NCI-H2107 treated with DMSO at 0.1 percent for 48 hours (cell line): ENCODE measurements around the gene TMEM198.

Source experiments
- DNase-seq: peaks from one replicate; lab custom pipeline; 2025; ENCODE audit not compliant: unreplicated experiment; lab: John Stamatoyannopoulos, UW

Gene TMEM198

DNA sequence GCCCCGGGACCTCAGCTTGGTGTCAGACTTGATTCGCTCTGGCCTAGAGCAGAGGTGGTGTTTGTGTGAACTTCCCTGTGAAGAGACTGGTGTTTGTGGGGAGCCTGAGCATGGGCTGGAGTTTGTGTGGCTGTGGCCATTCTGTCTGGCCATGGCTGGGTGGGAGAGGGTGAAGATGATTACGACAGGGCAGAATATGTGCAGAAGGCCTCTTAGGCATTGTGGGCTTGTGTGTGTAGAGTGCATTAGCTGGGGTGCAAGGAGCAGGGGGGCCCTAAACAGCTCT is 17.0 kb downstream of the TMEM198 start:
- no peak for DNase-seq

DNA sequence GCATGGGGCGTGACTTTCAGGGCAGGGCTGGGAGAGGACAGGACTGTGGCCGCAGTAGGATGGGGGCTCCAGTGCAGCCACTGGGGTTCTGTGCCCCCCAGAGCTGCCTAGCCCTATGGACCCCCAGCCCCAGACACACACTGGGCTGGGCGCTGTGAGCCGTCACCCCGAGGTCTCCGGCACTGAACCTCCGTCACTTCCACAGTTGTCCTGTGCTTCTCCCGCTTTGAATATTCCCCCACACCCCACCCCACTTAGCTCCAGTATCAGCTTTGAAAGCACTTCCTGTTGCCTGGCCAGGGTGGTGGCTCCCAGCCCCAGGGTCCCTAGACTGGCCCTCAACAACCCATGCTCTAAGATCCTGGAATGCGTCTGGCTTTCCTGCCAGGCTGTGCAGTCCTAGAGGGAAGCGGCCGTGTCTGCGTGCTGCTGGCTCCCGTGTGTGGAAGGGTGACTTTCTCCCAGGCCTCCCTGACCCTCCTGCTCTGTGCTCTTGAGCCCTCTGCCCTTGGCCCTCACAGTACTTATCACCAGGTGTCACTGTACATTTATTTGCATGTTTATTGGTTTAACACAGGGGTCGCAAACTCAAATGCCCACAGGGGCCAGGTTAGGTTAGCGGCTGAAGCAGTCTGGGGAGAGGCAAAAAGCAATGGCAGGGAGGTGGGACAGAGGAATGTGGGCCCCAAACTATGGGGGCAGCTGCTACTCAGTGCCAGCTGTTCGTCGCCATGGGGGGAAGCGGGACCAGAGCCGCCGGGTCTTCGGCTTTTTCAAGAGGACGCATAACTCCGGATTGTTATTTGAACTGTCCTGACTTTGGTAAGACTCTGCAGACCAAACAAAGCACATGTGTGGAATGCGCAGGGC is 17.6 kb downstream of the TMEM198 start:
- no peak for DNase-seq

DNA sequence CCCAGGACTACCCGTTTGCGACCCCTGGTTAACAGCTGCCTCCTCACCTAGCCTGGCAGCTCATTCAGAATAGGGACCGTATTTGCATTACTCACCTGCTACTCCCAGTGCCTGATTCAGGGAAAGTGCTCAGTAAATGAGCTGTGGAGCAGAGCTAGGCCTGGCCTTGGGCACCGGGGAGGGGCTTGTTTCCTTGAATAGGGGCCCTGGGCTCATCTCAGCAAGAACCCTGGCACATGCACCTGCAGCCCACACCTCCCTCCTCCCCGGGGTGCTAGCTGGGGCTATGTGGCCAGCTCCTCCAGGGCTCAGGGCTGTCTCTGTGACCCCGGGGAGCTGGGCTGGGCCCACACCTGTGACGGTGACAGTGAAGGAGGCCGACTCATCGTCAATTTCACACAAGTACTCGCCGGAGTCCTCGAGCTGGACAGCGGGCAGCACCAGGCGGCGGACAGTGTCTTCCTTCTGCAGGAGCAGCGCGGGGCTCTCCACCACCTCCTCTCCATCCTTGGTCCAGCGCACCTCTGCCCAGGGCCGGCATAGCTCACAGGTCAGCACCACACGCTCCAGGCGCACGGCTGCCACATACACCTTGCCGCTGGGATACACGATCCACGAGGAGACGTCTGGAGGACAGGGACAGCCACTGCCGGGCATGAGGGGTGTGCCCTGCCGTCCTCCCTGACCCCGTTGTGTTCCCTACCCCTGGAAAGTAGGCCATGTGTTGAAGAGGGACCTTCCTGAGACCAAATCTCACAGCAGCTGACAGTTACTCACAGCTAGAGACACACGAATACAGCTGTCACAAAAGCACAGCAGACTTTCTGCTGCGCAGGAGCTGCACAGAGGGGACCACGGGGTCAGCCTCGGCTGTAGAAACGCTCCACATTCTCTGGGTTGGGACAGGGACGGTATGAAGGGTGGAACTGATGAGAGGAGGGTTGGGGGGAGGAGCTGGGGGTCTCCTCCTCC is 18.5 kb downstream of the TMEM198 start:
- DNase-seq, result no peak

DNA sequence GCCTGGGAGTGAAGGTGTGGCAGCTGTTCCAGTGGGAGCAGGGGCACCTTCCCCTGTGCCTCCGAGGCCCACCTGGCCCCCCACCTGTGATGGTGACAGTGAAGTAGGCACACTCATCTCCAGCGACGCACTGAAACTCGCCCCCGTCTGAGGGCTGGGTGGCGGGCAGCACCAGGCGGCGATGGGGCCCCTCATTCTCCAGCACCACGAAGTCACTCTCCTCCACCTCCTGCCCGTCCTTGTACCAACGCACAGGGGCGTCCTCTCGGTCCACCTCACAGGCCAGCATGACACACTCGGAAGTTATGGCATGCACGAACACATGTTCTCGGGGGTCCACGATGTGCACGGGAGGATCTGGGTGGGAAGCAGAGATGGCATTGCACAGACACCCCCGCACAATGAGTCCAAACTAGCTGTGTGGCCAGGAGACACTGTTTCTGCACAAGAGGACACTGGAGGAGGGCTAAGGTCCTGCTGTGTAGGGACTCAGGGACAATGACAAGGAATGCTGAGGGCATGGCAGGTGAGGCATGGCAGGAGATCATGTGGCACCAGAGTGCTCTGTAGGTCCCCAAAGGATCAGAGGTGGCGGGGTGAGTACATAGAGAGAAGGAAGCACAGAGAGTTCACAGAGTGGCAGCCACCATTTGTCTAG is 19.6 kb downstream of the TMEM198 start:
- no peak for DNase-seq

DNA sequence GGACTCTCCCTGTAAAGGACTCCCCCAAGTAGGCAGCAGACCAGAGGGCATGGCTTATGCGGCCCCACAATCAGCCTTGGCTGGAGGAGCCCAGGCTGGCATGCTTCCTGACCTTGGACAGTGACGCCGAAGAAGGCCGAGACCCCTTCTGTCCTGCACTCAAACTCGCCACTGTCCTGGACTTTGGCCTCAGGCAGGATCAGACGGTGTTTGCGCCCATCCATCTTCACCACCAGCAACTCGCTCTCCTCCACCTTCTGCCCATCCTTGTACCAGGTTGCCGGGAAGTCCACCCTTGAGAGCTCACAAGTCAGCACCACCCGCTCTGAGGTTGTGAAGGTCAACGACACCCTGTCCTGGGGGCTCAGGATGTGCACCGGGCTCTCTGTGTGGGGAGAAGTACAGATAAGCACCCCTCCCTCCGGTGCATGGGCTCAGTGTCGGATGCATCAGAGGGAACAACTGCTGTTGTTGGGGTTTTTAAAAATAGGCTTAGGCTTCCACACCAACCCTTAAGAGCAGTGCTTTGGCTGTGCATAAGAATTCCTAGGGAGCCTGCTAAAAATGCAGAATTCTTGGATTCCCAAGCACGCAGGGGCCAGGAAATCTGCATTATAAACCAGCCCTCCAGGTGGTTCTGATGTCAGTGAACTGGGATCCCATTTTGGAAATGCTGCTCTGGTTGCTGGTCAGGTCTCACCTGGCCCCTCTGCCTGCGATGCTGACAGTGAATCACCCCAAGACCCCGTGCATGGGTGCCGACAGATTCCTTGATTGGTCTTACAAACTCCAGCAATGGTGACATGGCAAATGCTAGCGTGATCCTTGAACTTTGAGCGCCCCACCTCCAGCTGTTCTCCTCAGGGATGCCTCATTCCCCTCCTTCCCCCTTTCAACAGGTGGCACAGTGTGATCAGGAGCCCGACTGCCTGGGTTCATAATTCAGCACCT is 21.6 kb downstream of the TMEM198 start:
- no peak for DNase-seq

DNA sequence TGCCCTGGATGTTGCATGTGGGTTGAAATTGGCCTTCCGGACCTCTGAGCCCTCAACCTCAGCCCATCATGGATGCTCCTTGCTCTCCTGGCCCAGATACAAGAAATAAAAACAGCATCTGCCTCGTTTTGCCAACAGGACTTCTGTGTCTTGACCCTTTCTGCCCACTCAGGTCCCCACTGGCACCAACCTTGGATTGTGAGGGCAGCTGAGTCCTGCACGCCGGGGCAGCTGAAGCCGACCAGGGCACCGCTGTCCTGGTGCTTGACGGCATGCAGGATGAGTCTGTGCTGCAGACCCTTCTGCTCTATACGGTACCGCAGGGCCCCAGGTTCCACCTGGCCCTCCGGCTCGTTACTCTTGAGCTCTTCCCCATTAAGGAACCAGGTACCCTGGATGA is 22.8 kb downstream of the TMEM198 start:
- DNase-seq, result no peak

DNA sequence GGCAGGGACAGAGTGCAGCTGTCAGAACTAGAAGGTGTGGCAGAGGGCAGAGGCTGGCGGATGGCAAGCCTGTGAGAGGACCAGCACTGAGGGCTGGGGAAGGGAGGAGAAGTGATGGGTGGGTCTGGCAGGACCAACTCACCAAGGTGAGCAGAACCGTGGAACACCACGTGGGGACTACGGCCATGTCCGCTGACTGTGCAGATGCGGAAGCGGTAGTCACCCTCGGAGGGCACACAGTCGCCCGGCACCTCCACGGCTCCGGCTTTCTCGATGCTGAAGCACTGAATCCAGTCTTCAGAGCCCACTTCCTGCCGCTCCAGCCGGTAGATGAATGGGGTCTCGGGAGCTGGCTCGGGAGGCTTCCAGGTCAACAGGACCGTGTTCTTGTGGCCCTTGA is 23.3 kb downstream of the TMEM198 start:
- DNase-seq, result no peak

DNA sequence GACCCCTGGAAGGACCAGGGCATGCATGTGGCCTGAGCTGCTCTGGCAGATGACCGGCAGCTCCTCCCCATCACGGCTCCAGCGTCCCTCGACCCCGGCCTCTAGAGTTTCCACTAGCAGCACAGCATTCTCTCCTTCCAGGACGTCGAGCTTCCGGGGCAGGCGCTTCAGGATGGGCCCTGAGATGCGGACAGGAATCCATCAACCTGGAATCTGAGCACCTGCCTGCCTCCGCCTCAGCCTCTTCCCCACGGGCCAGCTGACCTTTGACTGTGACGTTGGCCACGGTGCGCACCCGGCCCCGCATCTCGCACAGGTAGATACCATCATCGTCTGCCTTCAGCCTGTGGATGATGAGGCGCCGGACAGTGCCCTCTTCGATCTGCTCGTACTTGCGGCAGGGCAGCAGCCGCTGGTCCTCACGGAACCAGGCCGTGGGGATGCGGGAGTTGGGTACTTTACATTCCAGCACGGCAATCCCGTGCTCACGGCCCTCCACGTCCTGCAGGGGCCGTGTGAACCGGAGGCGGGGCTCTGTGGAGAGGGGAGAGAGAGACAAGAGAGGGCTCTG is 24.0 kb downstream of the TMEM198 start:
- DNase-seq, result no peak

DNA sequence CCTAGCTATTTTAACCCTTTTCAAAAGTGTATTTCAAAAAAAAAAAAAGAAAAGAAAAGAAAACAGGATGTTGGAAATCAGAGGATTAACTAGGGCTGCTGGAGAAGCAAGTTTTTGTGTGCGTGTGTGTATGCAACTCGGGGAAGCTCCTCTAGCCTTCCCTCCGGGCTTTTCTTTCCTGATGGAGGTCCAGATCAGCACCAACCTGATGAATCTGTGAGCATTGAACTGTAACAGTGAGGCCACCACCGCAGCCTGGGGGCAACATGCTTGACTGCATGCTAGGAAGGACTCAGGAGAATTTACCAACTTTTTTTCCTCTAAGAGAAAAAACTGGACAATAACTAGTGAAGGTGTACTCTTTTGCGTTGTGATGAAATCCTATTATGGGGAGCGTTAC is 25.2 kb downstream of the TMEM198 start:
- DNase-seq, result no peak

DNA sequence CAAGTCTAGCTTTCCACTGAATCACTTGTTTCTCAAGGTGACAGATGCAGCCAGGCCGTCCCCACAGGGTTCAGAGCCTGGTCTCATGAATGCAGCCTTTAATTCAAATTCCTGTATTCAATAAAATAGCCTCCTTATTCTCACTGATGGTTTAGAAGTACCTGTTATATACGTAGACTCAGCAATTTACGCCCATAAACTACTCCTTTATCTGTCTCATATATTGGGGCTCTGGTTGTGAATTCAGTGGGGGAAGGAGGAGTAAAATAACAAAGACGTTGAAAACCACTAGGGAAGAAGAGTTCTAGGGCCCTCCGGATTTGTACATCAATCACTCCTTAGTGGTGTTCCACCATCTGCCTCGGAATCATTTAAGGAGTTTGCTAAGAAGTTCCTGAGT is 25.8 kb downstream of the TMEM198 start:
- no peak for DNase-seq

DNA sequence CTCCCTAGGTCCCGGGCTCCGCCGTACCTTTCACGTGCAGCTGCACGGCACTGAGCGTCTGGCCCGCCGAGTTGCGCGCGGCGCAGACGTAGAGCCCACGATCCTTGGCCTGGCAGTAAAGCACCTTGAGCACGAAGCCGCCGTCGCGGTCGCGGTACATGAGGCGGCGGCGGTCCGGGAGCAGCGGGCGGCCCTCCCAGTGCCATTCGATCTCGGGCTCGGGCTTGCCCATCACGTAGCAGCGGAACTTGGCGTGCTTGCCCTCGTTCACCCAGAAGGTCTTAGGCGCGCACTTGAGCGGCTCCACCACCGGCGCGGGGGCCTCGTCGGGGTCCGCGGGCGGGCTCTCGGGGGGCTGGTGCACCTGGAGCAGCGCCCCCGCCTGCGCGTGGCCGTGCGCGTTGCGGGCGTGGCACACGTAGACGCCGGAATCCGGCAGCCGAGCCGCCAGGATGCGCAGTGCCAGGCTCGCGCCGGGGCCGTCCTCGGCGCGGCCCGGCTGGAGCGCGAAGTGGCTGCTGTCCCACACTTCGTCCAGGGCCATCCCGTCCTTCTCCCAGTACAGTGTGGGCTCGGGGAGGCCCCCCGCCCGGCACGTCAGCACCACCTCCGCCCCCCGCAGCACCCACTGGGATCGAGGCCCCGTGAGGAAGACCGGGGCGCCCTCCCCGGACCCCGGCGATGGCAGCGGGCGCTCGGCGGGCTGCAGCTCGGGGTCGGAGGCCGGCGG is 26.5 kb downstream of the TMEM198 start:
- DNase-seq, result no peak

DNA sequence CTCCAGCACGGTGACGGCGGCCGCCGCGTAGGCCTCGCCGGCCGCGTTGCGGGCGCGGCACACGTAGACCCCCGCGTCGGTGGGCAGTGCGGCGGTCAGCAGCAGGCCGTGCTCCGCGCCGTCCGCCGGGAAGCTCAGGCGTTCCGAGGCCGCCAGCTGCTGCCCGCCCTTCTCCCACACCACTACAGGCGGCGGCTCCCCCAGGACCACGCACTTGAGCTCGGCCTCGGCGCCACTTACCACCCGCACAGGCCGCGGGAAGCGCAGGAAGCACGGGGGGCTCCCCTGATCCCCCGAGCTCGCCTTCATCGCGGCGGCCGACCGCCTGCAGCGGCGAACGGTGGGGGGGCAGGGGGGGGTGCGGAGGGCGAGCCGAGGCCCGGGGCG is 27.1 kb downstream of the TMEM198 start:
- no peak for DNase-seq

DNA sequence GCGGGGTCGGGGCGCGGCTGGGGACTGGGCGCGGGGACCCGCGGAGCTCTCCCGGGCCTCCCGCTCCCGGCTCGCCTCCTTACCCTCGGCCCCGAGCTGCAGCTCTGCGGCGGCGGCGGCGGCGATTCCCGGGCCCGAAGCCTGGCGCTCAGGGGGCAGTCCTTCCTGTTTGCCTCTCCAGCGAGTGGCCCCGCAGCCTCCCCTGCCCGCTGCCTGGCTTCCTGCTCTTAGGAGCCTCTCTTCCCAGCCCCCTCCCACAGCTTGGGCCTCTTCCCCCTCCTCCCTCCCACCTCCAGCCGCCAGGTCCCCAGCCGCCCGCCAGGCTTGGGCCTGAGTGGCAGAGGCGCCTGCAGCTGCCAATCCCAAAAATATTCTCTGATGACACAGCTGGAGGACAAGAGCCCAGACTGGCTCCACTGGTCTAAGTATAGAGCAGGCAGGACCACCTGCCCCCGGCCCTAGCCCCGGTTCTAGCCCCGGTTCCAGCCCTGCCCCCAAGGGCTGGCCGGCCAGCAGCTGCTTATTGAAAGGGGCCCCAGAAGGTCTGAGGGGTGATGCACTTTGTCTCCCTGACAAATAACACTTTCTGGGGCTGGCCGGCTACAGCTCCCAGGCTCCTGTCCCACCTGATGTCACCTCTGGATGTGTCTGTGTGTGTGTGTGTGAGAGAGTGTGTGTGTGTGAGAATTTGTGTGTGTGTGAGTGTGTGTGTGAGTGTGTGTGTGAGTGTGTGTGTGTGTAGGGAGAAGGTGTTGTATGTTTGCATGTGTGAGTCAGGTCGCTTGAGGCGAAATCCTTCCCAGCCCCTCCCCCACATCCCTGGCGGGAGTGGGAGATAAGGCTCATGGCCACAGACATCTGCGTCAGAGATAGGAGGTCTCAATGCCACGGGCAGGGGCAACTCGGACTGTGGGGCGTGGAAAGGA is 27.7 kb downstream of the TMEM198 start, which contains the start of gene OBSL1:
TSS of gene OBSL1 (minus strand) at position 229 of the 926 bp plus-strand sequence. CDS start 307 bp downstream, outside the sequence.
- peak; percentile 29 for DNase-seq

DNA sequence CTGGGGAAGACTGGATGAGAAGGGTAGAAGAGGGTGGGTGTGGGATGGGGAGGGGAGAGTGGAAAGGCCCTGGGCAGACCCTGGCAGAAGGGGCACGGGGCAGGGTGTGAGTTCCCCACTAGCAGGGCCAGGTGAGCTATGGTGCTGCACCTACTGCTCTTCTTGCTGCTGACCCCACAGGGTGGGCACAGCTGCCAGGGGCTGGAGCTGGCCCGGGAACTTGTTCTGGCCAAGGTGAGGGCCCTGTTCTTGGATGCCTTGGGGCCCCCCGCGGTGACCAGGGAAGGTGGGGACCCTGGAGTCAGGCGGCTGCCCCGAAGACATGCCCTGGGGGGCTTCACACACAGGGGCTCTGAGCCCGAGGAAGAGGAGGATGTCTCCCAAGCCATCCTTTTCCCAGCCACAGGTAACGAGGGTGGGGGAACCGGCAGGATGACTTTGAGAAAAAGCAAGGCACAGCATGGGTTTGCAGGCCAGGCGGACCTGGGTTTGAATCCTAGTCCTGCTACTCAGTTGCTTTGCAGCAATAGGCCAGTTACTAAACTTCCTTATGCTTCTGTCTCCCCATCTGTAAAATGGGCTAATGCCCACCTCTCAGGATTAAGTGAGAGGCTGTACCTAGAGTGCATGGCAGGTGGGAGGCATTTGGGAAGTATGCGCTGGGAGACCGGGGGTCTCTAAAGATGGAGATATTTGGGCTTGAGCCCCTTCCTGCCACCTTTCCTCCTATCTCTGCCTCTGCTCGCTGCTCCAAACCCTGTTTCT is 28.6 kb downstream of the TMEM198 start, which contains the start of gene INHA:
TSS of gene INHA (plus strand) at position 74 of the 765 bp plus-strand sequence. CDS start at position 139, 65 bp downstream.
- no peak for DNase-seq

DNA sequence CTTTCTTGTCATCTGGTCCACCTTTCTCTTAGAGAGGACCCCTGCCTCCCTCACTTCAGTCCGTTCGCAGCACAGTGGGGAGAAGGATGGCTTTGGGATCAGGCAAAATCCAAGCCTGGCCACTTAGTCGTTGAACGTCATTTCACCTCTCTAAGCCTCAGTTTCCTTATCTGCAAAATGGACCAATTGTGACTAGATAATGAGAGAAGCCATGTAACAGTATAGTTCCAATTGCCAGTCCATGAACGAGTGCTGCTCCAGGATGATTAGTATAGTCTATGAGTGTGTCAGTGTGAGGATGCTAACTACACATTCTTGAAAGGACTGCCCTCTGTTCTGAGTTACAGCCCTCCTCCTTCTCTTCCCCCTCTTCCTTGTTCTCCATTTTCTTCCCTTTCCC is 29.3 kb downstream of the TMEM198 start:
- DNase-seq, result peak; percentile 99

DNA sequence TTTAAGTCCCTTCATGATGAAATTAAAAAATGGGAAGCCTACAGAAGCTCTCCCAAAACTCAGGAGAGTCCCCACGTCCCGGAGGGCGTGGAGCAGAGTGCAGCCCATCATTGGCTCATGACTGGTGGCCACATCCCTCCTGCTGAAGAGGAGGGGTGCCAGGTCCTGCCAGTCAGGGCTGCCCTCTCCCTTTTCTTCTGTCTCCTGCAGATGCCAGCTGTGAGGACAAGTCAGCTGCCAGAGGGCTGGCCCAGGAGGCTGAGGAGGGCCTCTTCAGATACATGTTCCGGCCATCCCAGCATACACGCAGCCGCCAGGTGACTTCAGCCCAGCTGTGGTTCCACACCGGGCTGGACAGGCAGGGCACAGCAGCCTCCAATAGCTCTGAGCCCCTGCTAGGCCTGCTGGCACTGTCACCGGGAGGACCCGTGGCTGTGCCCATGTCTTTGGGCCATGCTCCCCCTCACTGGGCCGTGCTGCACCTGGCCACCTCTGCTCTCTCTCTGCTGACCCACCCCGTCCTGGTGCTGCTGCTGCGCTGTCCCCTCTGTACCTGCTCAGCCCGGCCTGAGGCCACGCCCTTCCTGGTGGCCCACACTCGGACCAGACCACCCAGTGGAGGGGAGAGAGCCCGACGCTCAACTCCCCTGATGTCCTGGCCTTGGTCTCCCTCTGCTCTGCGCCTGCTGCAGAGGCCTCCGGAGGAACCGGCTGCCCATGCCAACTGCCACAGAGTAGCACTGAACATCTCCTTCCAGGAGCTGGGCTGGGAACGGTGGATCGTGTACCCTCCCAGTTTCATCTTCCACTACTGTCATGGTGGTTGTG is 30.9 kb downstream of the TMEM198 start:
- no peak for DNase-seq
